GOT3 (cell line): ENCODE measurements around the gene KRTAP12-3.
"Not testable (repeated sequence)": the region's sequence is repeated elsewhere in the genome, so short reads cannot be mapped to it uniquely, and the experiment has no call there.

ENCODE experiments used
- DNase-seq: peaks from one replicate; lab custom pipeline; 2025; ENCODE audit warnings: mixed read lengths; lab: John Stamatoyannopoulos, UW

Gene KRTAP12-3

GRCh38 chr21:44685050-44685449 is 27.3 kb downstream of the KRTAP12-3 start:
- DNase-seq, result not testable (repeated sequence)

- no peak for DNase-seq
These were observed 28.5 kb downstream of the KRTAP12-3 start for GRCh38 chr21:44686000-44686781.

DNA sequence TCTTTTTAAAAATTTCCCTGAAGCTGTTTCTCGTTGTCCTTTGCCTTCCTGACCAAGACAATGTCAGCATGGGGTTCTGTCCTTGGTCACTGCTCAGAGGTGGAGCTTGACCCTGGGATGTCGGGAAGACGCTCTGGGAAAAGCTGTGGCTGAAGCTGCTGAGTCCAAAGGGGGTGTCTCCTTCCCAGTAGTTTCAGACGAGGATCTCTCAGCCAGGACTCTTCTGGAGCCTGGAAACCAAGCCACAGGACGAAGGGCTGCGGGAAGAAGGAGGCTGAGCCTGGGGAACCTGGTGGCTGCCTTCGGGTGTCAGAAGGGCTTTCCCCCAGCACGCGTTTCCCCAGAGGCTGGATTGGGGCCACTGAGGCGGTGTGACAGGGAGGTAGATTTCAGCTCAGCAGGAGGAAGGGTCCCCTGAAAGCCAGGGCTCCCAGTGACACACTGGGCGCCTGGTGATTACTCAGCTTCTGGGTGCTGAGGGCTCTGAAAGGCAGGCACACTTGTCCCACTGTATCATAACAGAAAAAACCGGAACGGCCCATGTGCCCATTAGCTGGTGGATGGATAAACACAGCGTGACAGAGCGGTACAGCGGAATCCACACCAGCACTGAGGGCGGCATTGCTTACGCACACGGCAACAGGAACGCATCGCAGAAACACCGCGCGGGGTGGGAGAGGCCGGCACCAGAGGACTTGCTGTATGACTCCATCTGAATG is 29.3 kb downstream of the KRTAP12-3 start:
- DNase-seq, result no peak

DNA sequence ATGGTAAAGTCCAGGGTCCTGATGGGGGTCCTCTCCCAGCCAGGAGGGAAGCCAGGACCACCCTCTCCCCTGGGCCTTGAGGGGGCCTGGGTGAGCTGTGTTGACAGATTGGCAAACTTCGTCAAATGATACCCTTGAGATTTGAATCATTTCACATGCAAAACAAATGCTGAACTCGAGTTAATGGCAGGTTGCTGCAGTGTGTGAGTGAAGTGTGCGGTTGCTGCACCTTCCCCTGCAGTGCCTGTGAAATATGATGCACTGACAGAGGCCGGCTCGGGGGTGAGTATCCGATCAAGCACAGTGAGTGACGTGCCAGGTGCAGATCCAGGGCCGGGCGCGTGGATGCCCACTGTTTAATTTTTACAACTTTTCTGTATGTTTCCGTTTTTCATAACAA is 29.9 kb downstream of the KRTAP12-3 start:
- no peak for DNase-seq

DNA sequence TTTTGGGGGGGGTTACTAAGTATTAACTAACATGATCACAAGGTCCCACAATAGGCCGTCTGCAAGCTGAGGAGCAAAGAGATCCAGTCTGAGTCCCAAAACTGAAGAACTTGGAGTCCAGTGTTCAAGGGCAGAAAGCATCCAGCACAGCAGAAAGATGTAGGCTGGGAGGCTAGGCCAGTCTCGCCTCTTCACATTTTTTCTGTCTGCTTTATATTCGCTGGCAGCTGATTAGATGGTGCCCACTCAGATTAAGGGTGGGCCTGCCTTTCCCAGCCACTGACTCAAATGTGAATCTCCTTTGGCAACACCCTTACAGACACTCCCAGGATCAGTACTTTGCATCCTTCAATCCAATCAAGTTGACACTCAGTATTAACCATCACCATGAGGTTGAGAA is 32.0 kb downstream of the KRTAP12-3 start:
- not testable (repeated sequence) for DNase-seq

DNA sequence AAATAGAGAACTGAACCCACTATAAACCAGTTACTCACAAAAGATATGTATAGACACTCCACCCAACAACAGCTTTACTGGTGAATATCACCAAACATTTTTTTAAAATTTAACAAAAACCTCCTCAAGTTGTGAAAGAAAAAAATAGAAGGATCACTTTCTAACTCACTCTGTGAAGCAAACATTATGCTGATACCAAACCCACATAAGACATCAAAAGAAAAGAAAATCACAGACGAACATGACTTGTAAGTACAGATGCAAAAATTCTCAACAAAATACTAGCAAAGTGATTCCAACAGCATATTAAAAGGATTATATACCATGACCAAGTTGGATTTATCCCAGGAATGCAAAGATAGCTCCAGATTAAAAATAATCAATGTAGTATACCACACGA is 34.0 kb downstream of the KRTAP12-3 start:
- no peak for DNase-seq

- no peak for DNase-seq
These were observed 35.2 kb downstream of the KRTAP12-3 start for GRCh38 chr21:44692798-44693512.

DNA sequence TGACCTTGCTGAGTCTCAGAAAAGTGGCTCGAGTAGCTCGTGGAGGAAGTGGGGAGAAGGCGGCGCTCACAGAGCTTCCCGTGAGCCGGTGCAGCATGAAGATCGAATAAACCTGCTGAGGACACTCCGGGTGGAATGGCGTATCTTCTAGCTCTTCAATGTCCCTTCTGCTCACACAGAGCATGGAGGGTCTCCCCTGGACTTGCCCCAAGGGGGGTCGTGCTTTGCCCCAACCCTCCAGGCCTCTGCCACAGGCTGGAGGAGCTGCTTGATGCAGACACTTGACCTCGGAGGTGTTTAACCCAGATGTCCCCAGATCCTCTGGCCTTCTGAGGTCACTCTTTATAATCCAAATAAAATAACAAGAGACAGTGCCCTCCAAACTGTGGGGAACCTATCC is 37.0 kb downstream of the KRTAP12-3 start:
- no peak for DNase-seq

GRCh38 chr21:44695184-44695583 is 37.5 kb downstream of the KRTAP12-3 start:
- DNase-seq, result no peak

GRCh38 chr21:44695641-44696040 is 37.9 kb downstream of the KRTAP12-3 start:
- no peak for DNase-seq

DNA sequence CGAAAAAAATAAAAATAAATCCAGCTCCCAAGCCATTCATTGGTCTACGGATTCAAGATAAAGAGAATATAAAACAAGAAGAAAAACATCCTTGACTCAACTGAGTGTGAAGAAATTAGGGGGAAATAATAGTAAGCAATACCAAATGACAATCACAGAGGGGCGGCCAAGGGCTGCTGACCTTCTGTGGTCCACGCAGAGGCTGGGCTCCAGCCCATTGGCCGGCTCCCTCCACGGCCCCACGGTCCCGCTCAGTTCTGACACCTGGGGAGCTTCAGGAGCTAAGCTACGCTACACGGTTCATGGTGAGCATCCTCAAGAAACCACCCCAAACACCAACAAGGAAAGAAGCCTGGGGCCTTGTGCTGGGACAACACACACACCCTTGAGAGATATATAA is 38.8 kb downstream of the KRTAP12-3 start:
- DNase-seq, result no peak

GRCh38 chr21:44697172-44697810 is 39.6 kb downstream of the KRTAP12-3 start, which contains the start of gene KRTAP10-12:
Gene KRTAP10-12, plus strand, starts transcription at chr21:44697172. Its CDS starts 30 bp downstream, at chr21:44697202.
- DNase-seq, result not testable (repeated sequence)

- DNase-seq, result no peak
These were observed 40.3 kb downstream of the KRTAP12-3 start for GRCh38 chr21:44697811-44698734.

GRCh38 chr21:44699502-44700001 is 41.8 kb downstream of the KRTAP12-3 start:
- no peak for DNase-seq

DNA sequence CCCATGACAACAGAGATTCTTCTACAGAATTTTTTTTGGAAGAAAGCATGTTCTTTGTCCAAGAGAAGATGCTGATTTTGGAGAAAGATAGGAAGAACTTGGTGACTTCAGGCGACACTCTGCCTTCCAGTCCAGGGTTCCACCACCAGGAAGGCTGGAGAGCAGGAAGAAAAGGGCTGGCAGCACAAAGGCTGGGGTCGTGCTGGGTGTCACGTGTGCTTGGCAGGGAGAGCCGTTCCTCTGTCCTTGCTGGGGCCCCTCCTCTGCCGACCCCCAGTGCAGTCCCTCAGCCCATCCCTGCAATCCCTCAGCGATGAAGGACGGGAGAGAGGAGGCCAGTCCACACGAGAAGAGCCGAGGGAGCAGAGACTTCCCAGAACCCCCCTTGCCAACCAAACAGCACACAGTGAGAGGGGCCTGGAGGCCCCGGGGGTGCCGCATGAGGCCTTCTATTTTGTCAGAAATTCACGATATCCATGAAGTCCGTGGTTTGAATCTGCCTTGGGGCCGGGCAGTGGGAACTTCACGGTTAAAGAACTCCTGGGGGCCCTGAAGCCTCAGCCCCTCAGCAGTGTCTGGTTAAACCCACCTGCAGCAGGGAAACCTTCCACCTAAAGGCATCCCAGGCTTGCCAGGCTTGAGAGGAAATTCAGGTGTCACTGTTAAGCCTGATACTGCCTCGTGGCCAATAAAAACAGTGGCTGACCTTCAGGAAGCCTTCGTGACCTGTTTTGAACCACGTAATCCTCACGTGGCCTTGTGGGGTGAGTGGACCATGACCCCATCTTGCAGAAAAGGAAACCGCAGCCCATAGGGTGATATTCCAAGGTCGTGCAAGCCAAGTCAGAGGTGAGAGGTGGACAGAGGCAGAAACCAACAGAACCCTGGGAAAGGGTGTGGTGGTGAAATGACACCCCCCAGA is 42.6 kb downstream of the KRTAP12-3 start:
- no peak for DNase-seq

- DNase-seq, result no peak
These were observed 43.3 kb downstream of the KRTAP12-3 start for GRCh38 chr21:44701023-44701400.

DNA sequence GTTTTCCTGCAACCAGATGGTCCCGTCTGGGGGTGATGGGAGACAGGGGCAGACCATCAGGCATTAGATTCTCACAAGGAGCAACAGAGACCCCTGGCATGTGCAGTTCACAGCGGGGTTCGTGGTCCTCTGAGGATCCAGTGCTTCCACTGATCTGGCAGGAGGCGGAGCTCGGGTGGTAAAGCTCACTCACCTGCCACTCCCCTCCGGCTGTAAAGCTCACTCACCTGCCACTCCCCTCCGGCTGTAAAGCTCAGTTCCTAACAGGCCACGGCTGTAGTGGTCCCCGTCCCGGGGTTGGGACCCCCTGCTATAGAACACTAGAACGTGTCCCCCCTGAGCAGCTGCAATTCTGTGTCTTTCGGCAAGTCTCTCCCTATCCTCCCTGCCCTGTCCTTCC is 43.8 kb downstream of the KRTAP12-3 start:
- DNase-seq, result no peak

GRCh38 chr21:44702111-44702972 is 44.6 kb downstream of the KRTAP12-3 start:
- no peak for DNase-seq
